Activated CD8-positive, alpha-beta memory T cell treated with anti-CD3 and anti-CD28 coated beads for 4 hours (primary cell): ENCODE data around the gene SLC12A5.

Experiments
- DNase-seq, 2 donors: peaks; one replicate each; pipeline ENCODE4 v3.0.0-alpha.2; 2020; ENCODE audit warnings: low read depth in 2 of 2

The SLC12A5 gene

DNA sequence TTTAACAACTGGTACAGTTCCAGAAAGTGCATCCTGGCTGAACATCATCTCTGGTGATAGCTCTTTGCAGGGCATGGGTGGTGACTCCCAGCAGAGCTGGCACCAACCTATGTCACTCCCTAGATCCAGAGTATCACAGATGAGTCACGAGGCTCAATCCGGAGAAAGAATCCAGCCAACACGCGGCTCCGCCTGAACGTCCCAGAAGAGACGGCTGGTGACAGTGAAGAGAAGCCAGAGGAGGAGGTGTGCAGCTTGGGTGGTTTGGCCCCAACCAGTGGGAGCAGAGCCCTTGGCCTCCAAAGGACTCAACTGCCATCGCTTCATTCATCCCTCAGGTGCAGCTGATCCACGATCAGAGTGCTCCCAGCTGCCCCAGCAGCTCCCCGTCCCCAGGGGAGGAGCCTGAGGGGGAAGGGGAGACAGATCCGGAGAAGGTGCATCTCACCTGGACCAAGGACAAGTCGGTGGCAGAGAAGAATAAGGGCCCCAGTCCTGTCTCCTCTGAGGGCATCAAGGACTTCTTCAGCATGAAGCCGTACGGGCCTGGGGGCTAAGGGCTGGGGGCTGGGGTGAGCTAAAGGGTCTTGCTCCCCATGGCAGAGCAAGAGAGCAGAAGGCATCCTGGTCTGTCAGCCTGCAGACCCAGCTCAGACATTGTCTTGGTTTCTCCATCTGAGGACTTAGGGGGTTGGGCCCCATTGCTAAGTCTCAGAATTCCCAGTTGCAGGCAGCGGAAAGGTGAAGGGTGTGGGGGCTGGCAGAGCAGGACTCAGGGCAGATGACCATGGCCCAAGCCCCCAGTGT, 27.2 kb downstream of the SLC12A5 start:
- no peak for DNase-seq

DNA sequence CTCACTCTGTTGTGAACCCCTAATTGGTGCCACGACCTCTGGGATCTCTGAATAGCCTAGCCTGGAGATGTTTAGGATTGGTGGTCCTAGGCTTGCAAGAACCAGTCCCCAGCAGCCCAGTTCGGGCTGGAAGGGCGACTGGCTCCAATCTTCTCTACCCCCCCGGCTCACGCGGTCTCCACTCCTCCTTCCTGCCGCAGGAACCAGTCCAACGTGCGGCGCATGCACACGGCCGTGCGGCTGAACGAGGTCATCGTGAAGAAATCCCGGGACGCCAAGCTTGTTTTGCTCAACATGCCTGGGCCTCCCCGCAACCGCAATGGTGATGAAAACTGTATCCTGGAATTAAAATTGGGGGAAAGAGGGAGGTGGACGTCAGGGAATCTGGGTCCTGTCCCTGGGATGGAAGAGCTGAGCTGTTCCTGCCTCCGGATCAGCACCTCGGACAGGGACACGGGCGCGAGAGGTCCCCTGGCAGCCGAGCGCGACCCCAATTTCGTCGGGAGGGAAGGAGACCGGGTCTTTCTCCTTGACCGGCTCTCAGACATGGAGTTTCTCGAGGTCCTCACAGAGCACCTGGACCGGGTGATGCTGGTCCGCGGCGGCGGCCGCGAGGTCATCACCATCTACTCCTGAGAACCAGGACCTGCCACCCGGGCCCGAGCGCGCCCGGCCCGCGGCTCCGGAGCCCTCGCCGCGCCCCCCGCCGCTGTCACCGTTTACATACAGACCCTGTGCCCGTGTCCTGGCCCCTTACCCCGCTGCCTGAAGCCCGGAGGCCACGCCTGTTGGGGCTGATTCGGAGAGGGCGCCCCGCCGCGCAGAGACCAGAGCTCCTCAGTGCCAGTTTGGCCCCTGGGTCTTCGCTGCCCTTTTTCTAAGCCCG, 28.2 kb downstream of the SLC12A5 start:
- no peak for DNase-seq

DNA sequence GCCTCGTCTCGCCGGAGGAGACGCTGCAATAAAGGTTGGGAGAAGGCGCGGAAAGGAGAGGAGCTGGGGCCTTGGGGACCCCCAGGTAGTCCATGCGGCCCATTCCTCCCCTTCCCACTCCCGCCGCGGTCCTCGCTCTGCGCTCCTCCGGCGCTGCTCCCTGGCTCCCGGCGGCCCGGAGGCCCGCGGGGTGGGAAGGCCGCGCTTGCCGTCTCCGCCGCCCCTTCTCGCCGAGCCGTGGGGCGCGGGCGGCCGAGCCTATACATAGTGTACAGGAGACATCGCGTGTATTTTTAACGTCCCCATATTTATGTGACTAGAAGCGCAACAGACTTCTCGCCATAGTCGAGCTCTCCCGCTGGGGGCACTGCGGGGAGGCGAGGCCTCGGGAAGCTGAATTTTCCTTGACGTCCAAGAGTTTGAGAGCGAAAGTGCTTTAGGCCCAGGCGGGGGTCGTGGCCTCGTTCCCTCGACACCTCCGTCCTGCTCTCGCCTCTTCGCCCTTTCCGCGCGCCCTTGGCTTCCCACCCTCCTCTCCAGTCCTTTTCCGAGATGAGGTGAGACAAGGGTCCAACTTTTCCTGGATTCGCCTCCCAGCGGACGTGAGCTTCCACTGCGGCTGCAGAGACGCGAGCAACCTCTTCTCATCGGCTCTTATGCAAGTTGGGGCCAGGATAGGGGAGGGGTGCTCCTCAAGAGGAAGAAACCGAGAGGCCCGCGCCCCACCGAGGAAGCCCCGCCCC, 29.0 kb downstream of the SLC12A5 start:
- no peak for DNase-seq

DNA sequence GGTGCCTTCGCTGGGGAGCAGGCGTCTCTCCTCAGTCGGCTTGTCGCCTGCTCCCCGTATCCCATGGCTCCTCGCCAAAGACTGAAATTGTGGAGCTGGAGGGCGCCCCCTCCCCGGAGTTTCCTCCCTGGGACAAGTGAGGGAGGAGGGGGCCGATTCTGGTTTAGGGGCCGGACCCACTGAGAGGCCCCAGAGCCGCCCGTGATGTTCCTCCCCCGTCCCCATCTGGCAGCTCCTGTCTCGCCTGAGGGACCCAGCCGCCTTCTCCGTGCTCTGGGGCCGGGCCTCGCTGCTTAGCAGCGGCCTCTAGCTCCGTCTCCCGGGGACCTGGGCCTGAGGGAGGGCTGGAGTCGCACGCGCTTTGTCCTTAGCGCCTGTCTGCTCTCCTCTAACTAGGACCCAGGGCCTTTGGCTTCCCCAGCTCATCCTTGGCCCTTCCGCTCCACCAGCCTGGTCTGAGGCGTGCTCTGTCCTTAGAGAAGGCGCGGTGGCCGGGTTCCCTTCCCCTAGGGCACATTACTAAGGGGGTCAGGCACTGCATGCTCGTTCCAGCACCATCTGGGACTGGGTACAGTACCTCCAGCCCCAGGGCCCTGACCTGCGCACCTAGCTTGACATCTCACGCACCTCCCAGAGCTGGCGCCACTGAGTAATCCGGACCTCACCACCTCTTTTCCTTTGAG, 29.7 kb downstream of the SLC12A5 start:
- no peak for DNase-seq

DNA sequence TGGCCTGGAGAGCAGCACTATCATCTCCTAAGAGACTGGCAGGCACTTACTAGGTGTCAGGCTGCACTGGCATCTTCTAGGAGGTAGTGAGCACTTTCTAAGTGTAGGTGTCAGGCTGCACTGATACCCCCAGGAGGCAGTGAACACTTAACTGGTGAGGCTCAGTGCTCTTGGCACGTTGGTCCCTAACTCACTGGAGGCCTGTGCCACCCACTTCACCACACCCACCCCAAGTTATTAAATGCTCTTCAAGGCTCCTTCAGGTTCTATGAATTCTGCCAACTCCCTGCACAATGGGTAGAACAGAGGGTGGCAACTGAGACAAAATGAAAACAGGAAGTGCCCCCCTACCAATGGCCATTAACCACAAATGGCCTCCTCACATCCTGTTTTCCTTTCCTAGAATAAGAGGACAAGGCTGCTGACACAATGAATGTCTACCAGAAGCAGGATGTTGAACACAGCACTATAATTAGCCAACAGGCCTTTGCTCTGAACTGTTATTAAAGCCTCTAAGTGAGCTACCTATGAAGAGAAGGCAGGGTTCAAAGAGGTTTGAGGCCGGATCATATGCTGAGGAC, 31.4 kb downstream of the SLC12A5 start:
- no peak for DNase-seq

DNA sequence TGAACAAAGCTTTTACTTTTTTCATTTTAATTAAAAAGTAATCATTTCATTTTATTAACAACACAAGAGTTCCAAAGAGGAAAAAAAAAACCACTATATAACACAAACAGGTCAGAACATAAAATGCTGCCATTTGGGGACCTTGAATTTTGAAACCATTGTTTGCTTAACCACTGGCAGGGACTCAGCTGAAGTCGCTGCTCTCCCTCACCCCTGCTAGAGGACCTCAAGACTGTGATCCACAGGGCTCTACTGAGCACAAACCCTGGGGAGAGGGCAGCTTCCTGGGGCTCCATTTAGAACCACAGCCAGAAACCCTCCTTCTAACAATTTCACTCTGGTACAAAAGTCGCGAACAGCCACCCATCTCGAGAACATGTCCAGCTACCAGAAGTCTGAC, 32.0 kb downstream of the SLC12A5 start:
- DNase-seq: no peak

DNA sequence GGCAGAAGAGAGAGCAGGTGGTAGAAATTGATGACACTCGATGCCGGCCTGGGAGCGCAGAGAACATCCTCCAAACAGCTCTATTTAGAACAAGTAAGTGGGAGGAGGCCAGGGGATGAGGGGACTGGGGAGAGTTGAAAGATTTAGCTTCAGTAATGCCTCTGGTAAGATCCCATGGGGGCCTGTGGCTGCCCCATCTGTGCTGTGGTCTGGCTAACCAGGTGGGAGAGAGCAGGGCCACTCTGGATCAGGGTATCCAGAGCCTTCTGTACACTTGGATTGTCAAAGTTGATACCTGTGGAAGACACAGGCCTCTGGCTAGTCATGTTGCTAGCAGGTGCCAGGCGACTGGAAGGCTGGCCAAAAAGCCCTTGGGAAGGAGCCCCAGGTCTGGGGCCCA, 33.1 kb downstream of the SLC12A5 start:
- no peak for DNase-seq

DNA sequence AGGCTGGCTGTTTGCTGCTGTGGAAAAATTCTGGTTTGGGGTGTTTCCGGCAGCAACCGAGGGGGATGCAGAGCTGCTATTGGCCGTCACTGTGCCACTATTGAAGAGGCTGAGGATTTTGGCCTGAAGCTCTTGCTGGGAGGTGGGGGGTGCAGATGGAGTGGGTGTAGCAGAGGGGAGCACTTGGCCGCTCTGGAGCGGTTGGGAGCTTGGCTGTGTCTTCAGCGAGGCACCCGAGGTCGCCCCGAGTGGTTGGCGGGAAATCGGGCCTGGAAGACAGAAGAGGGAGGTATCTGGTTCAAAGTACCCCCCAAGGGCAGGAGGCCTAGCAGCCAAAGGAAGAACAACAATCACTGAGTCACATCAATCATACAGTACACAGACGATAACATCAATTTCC, 33.6 kb downstream of the SLC12A5 start:
- DNase-seq: no peak

DNA sequence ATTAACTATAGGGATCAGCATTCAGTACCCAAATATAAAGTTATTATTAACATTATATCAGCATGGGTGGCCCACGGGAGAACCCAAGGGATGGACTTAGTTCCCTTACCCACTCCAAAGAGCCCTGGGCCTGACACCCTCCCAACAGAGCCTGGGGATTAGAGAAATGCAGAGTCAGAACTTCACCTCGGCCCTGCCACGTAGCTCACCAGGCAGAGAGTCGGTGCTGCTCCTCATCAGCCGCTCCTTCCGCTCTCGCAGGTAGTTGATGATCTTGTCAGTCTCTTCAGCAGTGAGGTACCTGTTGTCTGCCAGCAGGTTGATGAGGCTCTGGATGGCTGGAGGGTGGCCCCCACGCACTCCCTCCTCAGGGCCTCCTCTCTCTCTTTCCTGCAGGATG, 34.1 kb downstream of the SLC12A5 start:
- DNase-seq: no peak

DNA sequence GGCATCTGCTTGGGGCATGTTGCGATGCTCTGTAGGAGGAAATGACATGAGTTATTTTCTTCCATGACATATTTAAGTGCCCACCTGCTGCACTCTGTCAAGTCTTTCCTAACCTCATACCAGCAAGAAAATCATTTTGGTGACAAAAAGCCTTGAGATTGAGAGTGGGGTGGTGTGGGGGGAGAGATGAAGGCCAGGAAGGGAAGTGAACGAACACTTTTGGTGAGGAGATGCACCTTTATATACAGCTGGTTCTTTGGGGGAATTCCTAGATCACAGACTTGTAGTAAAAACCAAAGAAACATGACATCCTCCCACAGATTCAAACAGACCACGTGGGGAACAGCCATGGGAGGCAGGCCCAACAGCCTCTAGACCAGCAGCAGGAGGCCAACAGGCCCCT, 34.6 kb downstream of the SLC12A5 start:
- DNase-seq: no peak

DNA sequence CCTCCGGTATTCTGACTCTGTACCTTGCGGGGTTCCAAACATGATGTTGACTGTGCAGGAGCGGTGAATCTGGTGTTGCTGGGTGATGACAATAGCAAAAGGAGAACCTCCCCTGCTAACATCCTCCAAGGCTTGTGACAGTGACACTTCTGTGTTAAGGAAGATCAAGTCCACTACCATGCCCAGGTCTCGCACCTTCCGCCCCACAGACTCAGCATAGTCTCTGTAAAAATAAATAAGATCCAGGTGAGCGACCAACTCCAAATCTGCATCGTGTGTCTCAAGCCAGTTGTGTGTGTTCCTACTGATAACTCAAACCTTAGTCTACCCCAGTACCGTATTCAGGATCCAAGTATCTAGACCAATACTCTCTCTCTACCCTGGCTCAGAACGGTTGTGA, 36.0 kb downstream of the SLC12A5 start:
- no peak for DNase-seq

DNA sequence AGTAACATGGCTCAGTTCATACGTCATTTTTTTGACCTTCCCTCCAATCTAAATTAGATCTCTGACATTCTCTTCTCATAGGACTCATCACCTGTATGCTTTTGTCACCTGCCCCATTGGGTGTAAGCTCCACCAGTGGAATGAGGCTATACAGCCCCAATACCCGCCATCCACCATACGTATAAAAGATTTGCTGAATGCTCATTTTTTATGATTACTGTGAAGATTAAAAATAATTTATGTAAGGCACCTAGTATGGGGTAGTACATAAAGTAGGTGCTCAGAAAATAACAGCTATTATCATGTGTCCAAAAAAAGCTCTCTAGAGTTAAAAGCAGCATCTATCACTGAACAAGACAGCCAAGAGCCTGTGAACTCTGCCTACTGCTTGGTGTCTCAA, 36.7 kb downstream of the SLC12A5 start:
- no peak for DNase-seq

DNA sequence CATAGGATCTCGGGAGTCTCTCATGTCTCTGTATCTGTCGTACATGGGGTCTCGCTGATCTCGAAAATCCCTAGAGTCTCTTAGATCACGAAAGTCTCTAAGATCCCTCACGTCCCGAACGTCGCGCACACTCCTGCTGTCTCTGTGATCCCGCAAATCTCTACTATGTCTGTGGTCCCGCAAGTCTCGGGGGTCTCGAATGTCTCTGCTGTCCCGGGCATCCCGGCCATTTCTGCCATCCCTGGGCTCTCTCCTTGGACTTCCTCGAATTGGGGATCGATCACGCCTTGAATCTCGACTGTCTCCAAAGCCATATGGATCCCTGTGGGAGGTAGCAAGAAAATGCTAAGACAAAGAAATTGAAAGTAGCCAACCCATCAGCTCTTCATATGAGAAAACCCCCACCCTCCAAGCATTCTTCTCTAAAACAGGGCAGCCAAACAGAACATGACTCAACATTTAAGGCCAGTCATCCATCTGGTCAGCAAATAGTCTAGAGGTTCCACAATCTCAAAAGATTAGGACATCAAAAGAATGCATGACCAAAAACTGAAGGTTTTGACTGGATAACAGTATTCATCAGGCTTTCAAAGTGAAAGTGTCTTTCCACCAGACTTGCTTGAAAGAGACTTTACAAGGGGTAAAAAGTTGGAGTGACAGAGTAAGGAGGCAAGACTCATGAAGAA, 41.3 kb downstream of the SLC12A5 start:
- no peak for DNase-seq

DNA sequence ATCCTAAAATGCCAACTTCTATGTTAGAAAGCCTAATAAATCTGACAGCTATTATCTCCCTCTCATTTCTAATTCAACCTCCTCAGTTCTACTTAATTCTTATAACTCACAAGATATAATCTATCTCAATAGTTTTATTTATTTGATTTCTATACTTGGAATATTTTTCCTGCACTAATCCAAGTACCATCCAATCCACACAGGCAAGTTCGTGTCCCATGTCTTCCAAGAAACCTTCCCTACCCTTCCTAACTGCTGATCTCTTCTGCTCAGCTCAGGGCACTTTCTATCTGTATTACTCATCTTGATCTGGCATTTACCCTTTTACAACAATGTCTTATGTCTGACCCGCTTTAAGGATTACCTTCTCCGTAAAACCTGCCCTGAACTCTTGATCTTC, 42.6 kb downstream of the SLC12A5 start:
- DNase-seq: no peak

DNA sequence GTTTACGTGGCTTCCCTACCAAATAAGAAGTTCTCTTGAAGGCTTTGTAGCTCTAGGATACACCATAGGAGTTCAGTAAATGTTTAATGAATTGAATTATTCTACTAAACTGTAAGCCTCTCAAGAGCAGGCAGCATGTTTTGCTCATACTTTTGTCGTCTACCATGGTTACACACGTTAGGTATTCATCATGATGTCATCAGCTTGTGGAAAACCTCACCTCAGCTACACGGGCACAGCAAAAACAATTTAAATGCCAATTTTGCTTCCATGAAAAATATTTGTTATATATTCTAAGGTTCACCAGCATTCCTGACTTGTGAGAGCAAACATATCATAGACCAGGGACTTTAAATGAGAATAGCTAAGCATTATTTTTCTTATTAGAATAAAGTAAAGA, 44.0 kb downstream of the SLC12A5 start:
- no peak for DNase-seq

DNA sequence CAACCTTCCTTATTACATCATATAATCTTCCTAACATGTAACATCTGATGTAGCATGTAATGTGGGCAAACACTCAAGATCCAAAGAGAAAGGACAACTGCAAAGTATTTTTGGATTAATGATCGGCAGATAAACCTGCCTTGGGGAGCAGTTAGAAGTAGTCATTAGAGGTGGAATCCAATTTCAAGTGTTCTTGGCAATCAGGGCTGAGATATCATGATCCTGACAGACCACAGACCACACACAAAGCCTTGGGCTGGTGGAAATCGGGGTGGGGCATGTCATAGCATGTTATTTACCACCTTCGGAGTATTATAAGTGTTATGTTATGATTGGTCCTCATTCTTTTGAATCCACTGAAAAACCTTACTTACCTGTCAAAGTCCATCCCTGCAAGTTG, 44.4 kb downstream of the SLC12A5 start:
- DNase-seq: no peak

DNA sequence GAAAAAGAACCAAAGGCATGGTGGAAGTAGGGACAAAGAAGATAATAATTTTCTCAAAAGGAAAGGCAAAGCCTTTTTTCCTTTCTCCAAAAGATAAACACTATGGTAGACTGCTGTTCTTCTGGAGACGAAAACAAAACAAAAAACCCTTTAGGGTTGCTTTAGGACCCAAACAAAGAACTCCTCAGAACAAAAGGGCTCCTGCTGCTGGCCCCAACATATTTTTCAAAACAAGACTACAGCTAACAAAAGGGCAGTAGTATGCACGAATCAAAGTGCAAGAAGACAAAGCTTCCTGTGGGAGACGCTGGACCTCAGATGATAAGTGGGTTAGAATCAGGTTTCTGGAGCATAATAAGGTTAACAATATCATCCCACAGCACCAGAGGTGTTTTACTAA, 45.0 kb downstream of the SLC12A5 start:
- no peak for DNase-seq

DNA sequence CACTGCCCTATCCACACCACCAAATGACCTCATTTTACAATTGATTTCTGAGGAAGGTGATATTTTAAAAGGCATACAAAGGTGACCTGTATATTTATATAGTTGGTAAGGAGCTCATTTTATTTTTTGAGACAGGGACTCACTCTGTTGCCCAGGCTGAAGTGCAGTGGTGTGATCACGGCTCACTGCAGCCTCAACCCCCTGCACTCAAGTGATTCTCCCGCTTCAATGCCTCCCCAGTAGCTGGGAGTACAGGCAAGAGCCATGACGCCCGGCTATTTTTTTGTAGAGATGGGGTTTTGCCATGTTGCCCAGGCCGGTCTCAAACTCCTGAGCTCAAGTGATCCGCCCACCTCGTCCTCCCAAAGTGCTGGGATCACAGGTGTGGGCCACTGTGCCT, 47.8 kb downstream of the SLC12A5 start:
- DNase-seq: no peak

DNA sequence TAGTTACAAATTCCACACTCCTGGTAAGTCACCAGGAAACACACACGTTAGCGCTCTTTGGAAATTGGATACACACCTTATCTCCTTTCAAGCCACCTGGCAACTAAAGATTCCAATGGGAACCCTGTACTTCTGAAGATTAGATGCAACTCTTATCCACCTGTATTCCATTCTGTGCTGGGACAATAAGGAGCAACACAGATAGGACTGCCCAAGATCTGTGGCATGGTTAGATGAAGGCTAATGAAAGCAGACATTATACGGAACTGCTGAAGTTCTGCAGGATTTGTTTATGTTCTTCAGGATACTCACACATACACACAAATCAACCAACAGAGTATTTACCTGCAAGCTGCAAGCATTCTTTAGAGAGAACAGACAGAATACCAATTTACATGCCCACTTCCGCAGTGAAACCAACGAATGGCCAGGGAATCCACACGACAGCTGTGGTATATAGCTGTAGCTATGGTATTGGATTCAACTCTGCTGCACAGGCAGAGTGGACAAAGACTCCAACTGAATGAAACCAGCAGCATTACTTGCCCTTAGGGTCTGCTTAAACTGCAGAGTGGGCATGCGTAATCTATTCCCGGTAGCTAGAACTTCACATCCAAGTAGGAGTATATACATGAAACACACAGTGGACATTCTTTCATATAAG, 48.8 kb downstream of the SLC12A5 start:
- no peak for DNase-seq

DNA sequence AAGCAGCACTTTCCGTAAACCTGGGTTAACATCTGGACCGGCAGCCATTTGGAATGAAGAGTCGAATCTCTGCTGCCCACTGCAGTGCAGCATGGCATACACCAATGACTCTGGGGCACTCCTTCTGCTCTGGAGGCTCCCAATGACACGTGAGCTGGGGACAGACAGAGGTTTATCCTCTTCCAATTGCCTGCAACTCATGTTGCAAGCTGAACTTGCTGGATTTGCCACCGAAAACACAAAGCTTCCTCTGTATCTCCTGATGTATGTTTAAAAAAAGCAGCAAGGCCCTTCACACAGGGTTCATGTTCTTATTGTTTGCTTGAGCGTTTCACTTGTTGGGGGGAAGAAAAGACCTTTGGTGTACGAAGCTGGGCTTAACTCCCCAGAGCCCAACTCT, 49.9 kb downstream of the SLC12A5 start:
- DNase-seq: no peak
